Suprapubic skin (tissue), 4 donors: ENCODE measurements around the gene CPNE7.

Experiments used
- EP300 ChIP-seq: sonication (generic); formaldehyde crosslinking; IDR thresholded peaks from one replicate; pipeline ENCODE4 v1.6.1; 2017; ENCODE audit warnings: antibody characterized with exemption
- POLR2AphosphoS5 ChIP-seq, 3 donors: sonication (generic); formaldehyde crosslinking; IDR thresholded peaks; one replicate each; pipeline ENCODE4 v1.6.1; 2017; ENCODE audit warnings: antibody characterized with exemption in 3 of 3
- TF ChIP-seq, protein P1 (sequence below), 2 donors: fragments of 200-600 bp in 1 of 2; fragments of 450-650 bp in 1 of 2; sonication (generic) in 1 of 2; IDR thresholded peaks; one replicate each; pipeline ENCODE4 v1.5.1; 2016 to 2019; ENCODE audit warnings: antibody characterized with exemption in 2 of 2, mild to moderate bottlenecking in 1 of 2, moderate library complexity in 1 of 2

DNA sequence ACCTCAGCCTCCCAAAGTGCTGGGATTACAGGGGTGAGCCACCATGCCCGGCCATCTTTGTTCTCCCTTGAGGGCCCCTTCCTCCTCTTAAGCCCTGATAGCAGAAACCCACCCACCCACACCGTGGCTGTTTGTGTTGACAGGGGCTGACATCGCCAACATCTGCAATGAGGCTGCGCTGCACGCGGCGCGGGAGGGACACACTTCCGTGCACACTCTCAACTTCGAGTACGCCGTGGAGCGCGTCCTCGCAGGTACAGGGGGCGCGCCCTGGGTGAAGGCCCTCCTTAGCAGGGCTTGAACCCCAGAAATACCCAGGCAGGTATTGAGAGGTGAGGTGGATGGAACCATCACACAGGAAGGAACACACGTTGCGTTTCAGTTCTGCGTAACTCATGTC, 27.7 kb upstream of the CPNE7 start:
- TF ChIP-seq, protein P1, sequence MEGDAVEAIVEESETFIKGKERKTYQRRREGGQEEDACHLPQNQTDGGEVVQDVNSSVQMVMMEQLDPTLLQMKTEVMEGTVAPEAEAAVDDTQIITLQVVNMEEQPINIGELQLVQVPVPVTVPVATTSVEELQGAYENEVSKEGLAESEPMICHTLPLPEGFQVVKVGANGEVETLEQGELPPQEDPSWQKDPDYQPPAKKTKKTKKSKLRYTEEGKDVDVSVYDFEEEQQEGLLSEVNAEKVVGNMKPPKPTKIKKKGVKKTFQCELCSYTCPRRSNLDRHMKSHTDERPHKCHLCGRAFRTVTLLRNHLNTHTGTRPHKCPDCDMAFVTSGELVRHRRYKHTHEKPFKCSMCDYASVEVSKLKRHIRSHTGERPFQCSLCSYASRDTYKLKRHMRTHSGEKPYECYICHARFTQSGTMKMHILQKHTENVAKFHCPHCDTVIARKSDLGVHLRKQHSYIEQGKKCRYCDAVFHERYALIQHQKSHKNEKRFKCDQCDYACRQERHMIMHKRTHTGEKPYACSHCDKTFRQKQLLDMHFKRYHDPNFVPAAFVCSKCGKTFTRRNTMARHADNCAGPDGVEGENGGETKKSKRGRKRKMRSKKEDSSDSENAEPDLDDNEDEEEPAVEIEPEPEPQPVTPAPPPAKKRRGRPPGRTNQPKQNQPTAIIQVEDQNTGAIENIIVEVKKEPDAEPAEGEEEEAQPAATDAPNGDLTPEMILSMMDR (IDR thresholded peaks at IDR 0.05): no peak
- TF ChIP-seq POLR2AphosphoS5 (IDR thresholded peaks at IDR 0.05) (no peak), EP300 (no peak)
